Transverse colon (tissue), 4 donors: ENCODE data around the gene TCERG1L. TPM values are rescaled to one million over a fixed set of nuclear protein-coding genes. Genes with fewer than 3 reads are reported as not detected.

Source experiments
- DNase-seq: peaks from one replicate; pipeline ENCODE4 v3.0.0-alpha.2; 2019
- H3K27ac ChIP-seq, 4 donors: fragments of 200-600 bp; sonication (generic); 2 replicates each; pipeline ENCODE4 v1.5.1; 2016 to 2018; ENCODE audit warnings: inconsistent platforms in 4 of 4
- H3K27me3 ChIP-seq: fragments of 200-600 bp; sonication (generic); 2 replicates; pipeline ENCODE4 v1.5.1; 2017; ENCODE audit warnings: inconsistent platforms
- H3K36me3 ChIP-seq, 4 donors: fragments of 200-600 bp; sonication (generic); 2 replicates each; pipeline ENCODE4 v1.5.1; 2017 to 2019; ENCODE audit warnings: inconsistent platforms in 4 of 4
- H3K4me1 ChIP-seq, 4 donors: fragments of 200-600 bp; sonication (generic); 2 replicates each; pipeline ENCODE4 v1.5.1; 2017 to 2020; ENCODE audit warnings: inconsistent platforms in 4 of 4
- H3K4me3 ChIP-seq, 4 donors: fragments of 200-600 bp; sonication (generic); 1 replicate in 1 of 4; 2 replicates in 3 of 4; pipeline versions ENCODE4 v1.5.1 to v1.6.1; 2017 to 2019; ENCODE audit warnings: inconsistent platforms in 4 of 4
- H3K9me3 ChIP-seq, 2 donors: fragments of 200-600 bp; sonication (generic); 2 replicates each; pipeline ENCODE4 v1.5.1; 2017 to 2019; ENCODE audit warnings: inconsistent platforms in 2 of 2
- CTCF ChIP-seq, 5 experiments: fragments of 200-600 bp in 3 of 5; fragments of 450-650 bp in 2 of 5; sonication (generic) in 3 of 5; IDR thresholded peaks; 1 replicate in 2 of 5; 2 replicates in 3 of 5; pipeline ENCODE4 v1.5.1; 2016 to 2017; ENCODE audit warnings: antibody characterized with exemption in 5 of 5, inconsistent platforms in 3 of 5, mild to moderate bottlenecking in 2 of 5, moderate library complexity in 1 of 5
- EP300 ChIP-seq: sonication (generic); formaldehyde crosslinking; IDR thresholded peaks from one replicate; pipeline ENCODE4 v1.6.1; 2017; ENCODE audit warnings: antibody characterized with exemption, low read depth
- POLR2A ChIP-seq: fragments of 450-650 bp; IDR thresholded peaks from one replicate; pipeline ENCODE4 v1.6.1; 2016; ENCODE audit warnings: antibody characterized with exemption, mild to moderate bottlenecking, moderate library complexity
- POLR2AphosphoS5 ChIP-seq, 3 donors: sonication (generic); formaldehyde crosslinking; IDR thresholded peaks; one replicate each; pipeline ENCODE4 v1.6.1; 2016; ENCODE audit warnings: antibody characterized with exemption in 3 of 3
- WGBS, 2 donors: methylation state at CpG; one replicate each; pipeline ENCODE4 v1.1.5; 2018; ENCODE audit warnings: low coverage in 1 of 2; 5-methylcytosine and 5-hydroxymethylcytosine counted together
- in situ Hi-C, 4 donors: fragments of 200-750 bp; cut with MboI; loops; one replicate each; pipeline versions ENCODE4 v1.15.0 to v1.15.1; 2017; ENCODE audit warnings: low sequenced_read_pairs in 3 of 4, low pct_ligation_motif_present in 1 of 4, low pct_unique_long_range_greater_than_20kb in 1 of 4
- intact Hi-C: fragments of 100-400 bp; cut with DNase I; formaldehyde crosslinking; loops from one replicate; pipeline ENCODE4 v1.15.1; 2023; ENCODE audit warnings: low total_unique reads
- total RNA-seq, 4 donors: library from RNA; depleted of rRNA; stranded (reverse); fragments of >200 nt; gene quantifications; one replicate each; pipeline ENCODE4 v1.1.0, GENCODE V29; 2016

Gene TCERG1L
- total RNA-seq, 4 donors from 2014 or later: 0.16 TPM; not detected in 3

- Histone ChIP-seq H3K9me3 (no peaks in the 10 kb centered on the region), H3K27ac (no peak overlapping the region), H3K27me3 (no peaks in the 10 kb centered on the region), H3K4me1 (no peaks in the 10 kb centered on the region), H3K4me3 (no peak overlapping the region), H3K36me3 (no peaks in the 10 kb centered on the region)
- 74 to 78% methylated on average over 8 to 9 of the region's 9 CpGs for WGBS, 2 donors
- no peak for DNase-seq
- TF ChIP-seq CTCF (IDR thresholded peaks at IDR 0.05): no peak
- TF ChIP-seq POLR2AphosphoS5 (IDR thresholded peaks at IDR 0.05): no peak
- TF ChIP-seq POLR2A: no peak
- TF ChIP-seq EP300: no peak
- in situ Hi-C loops (no loop called here), intact Hi-C loops (no loop called here)
Measured at GRCh38 chr10:131055437-131055836, 256.1 kb downstream of the TCERG1L start.

DNA sequence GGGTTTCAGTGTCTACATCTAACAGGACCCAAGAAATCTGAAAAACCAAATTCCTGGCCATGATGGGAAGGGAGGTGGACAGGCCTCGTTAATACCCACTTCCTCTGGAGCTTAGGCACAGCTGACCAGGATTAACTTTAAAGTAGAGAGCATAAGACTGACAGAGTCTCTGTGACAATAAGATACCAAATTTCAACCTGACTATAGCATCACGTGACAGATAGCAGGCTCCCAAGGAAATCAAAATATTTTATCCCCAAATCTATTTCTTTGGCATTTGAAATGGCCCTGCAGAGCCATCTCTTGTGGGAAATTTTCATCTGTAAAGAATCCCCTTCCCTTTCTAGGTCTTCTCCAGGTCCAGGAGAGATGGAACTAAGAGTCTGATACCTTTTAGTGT is 258.3 kb downstream of the TCERG1L start:
- Histone ChIP-seq H3K36me3 (no peaks in the 10 kb centered on the region), H3K27me3 (no peaks in the 10 kb centered on the region), H3K4me3 (no peak overlapping the region), H3K4me1 (no peaks in the 10 kb centered on the region), H3K27ac (no peak overlapping the region), H3K9me3 (no peaks in the 10 kb centered on the region)
- TF ChIP-seq POLR2AphosphoS5 (IDR thresholded peaks at IDR 0.05) (no peak), EP300 (no peak), POLR2A (no peak), CTCF (IDR thresholded peaks at IDR 0.05) (no peak)
- 60% methylated on average over 2 of the region's 2 CpGs; no CpG with 5 or more reads in 1 of the 2 donors for WGBS, 2 donors
- in situ Hi-C loops (no loop called here), intact Hi-C loops (no loop called here)
- no peak for DNase-seq

- intact Hi-C loops: no loop called here
- H3K9me3 ChIP-seq: no peaks in the 10 kb centered on the region
- 69 to 80% methylated on average over 10 of the region's 10 CpGs for WGBS, 2 donors
- TF ChIP-seq POLR2AphosphoS5 (IDR thresholded peaks at IDR 0.05): no peak
- TF ChIP-seq POLR2A: no peak
- TF ChIP-seq EP300: no peak
- no peak for TF ChIP-seq CTCF (IDR thresholded peaks at IDR 0.05)
- H3K4me3 ChIP-seq: no peak overlapping the region
- no peak for DNase-seq
- no peaks in the 10 kb centered on the region for H3K4me1 ChIP-seq
- H3K36me3 ChIP-seq: no peaks in the 10 kb centered on the region
- in situ Hi-C loops: no loop called here
- no peaks in the 10 kb centered on the region for H3K27me3 ChIP-seq
- H3K27ac ChIP-seq: no peak overlapping the region
Measured at GRCh38 chr10:131050162-131050766, 261.3 kb downstream of the TCERG1L start.

- H3K4me1 ChIP-seq: no peaks in the 10 kb centered on the region
- TF ChIP-seq EP300 (no peak), CTCF (IDR thresholded peaks at IDR 0.05) (no peak), POLR2AphosphoS5 (IDR thresholded peaks at IDR 0.05) (no peak), POLR2A (no peak)
- no peak for DNase-seq
- H3K36me3 ChIP-seq: no peaks in the 10 kb centered on the region
- H3K4me3 ChIP-seq: no peak overlapping the region
- intact Hi-C loops (no loop called here), in situ Hi-C loops (no loop called here)
- 15 to 60% methylated on average over 1 to 3 of the region's 3 CpGs for WGBS, 2 donors
- no peaks in the 10 kb centered on the region for H3K27me3 ChIP-seq
- H3K9me3 ChIP-seq: no peaks in the 10 kb centered on the region
- no peak overlapping the region for H3K27ac ChIP-seq
Measured at GRCh38 chr10:131049016-131049415, 262.5 kb downstream of the TCERG1L start.
